Urothelium cell line (cell line): ENCODE results near the gene MATCAP1.

ENCODE experiments used
- DNase-seq: peaks from one replicate; pipeline ENCODE4 v3.0.0; 2011; ENCODE audit warnings: low spot score, mixed read lengths
- FAIRE-seq: peaks from 2 replicates; lab custom pipeline; 2011; peaks lifted over from hg19 to GRCh38; lab: Jason Lieb, UNC

Gene MATCAP1

DNA sequence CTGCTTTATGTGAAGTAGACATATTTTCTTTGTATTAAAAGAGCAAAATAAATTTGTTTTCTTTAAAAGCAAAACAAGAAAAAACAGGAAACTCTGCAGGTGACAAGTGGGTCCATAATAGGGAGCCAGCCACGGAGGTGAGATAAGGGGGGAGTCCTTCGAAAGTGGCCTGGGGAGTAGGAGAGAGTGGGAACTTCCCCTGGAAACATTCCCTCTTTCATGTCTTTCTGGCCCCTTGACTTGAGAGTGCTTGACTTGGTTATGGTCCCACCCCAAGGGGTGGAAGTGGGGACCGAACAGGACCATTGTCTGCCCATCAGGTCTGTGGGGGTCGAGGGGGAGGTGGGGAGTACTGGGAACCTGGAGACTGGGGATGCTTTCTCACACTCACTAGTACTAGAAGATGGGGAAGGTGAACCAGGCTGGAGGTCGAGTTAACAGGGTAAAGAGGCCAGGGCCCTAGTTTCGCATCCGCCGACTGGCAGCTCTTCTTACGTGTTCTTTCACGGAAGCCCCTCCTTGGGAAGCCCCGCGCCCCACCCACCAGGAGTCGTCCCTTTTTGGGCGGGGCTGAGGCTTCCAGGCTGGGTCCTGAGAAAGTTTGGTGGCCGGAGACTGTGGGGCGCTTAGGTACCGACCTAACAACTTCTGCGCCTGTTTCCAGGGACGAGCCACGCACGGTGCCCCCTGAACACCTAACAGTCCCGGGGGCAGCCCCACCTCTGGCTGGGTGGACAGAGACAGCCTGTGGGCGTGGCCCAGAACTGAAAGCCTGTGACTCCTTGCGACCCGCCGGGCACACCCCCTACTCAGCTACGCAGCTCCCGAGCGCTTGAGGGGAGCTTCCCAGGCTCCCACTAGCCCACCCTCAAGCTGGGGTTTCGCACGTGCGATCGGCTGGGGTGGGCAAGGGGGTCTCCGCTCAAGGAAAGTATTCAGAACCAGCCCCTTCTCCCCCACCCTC is 24.8 kb downstream of the MATCAP1 start:
- FAIRE-seq, result no peak
- DNase-seq, result peak; percentile 51

DNA sequence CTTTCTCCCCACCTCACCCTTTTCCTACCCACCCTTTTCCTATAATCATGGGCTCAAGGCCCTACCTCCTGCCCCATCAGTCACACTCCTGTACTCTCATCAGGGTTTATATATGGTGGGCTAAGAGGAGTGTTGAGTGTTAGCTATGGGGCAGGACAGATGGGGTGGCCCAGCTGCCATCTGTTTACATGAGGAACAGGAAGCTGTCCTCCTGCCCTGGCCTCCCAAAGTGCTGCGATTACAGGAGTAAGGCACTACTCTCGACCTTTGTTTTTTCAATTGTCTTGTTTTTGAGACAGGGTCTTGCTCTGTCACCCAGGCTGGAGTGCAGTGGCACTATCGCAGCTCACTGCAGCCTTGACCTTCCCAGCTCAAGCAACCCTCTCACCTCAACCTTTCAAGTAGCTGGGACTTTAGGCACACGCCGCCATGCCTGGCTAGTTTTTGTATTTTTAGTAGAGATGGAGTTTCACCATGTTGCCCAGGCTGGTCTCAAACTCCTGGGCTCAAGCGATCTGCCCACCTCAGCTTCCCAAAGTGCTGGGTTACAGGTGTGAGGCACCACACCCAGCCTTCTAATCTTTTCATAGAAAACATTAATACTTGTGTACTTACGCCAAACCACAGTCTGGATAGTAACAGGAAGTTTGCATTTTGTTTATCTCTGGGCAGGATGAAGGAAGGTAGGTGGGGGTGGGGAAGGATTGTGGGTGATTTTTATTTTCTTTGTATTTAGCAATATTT is 25.7 kb downstream of the MATCAP1 start:
- no peak for FAIRE-seq
- no peak for DNase-seq

DNA sequence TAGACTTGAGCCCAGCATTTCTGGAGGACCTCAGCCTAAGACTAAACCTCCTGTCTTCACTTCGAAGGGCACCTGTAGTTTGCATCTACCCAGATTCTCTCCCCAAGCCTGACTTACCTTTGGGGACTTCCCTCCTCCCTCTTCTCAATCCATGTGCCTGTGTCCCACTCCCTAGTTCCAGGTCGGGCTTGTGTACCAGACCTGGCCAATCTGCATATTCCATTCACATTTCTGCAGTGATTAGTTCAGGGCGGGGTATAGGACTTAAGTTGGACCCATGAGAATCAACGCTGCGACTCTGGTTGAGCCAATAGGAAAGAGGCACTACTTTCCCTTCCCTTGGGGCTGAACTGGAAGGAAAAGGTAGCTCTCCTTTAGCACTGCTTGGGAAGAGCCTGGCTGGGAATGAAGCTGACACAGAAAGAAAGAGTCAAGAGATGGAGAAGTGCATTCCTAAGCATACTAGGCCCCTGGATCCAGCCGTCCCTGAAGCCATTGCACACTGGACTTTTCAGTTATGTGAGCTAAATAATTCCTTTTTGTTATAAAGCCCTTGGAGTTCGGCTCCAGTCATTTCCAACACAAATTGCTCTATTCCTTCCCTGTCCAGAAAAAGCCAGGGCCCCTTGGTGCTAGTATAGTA is 26.5 kb downstream of the MATCAP1 start:
- DNase-seq (no peak), FAIRE-seq (no peak)

DNA sequence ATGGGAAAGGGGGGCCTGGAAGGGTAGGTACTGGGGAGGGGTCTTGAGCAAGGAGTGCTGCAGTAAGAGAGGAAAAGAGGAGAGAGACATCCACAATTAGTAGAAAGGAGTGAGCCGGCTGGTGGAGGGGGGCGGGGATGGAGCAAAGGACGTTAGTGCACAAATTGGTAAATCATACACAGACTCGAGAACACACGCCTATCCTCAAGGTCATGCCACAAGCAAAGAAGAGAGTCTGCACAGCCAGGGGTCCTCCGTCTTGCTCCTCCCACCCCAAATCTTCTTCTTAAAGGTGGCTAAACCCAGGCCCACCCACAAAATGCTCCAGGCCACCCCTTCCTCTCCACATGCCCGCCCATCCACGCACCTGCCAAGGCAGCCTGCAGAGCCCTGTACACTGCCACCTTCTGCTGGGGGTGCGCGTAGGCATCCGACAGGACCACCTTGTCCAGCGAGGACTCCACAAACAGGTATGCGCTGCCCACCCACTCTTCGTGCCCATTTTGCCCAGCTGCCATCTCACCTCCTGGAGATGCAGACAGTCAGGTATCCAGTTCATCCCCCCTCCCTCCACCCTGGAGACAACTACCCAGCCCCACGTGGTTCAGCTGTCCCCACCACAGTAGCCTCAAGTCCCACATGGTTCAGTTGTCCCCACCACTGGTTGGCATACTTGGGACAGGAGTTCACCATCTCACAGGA is 27.5 kb downstream of the MATCAP1 start:
- DNase-seq (no peak), FAIRE-seq (no peak)

DNA sequence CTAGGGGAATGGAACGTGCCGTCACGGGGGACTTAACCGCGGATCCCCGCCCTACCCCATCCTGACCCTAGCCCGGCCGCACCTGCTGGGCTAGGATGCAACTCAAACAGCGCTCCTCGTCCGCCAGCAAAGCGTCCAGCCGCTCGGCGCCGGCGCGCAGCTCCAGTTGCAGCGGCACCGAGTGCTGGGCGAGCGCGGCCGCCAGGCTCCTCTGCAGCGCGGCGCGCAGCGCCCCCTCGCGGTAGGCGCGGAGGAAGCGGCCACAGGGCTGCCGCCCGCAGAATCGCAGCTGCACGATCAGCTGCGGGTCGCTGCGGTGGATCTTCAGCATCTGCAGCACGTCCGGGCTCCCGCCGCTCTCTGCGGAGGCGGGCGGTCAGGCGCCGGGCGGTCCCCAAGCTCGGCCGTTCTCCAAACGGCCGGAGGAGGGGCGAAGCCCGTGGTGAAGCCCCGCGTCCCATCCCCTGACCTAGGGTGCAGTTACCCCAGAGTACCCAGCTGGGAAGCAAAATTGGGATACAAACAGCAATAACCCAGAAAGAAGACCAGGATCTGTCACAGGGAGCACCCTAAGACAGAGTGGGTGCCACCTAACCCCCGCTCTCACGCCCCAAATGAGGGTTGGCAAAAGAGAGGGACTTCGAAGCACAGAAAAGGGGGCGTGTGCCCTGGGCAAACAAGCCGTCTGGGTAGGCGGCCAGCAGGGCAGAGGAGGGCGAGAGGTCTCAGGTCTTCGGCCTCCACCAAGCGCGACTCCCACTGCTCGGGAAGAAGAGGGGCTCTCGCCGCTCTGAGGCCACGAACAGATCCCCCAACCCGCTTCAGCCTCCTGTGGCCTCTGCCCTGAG is 28.2 kb downstream of the MATCAP1 start:
- DNase-seq (peak; percentile 82), FAIRE-seq (no peak)

DNA sequence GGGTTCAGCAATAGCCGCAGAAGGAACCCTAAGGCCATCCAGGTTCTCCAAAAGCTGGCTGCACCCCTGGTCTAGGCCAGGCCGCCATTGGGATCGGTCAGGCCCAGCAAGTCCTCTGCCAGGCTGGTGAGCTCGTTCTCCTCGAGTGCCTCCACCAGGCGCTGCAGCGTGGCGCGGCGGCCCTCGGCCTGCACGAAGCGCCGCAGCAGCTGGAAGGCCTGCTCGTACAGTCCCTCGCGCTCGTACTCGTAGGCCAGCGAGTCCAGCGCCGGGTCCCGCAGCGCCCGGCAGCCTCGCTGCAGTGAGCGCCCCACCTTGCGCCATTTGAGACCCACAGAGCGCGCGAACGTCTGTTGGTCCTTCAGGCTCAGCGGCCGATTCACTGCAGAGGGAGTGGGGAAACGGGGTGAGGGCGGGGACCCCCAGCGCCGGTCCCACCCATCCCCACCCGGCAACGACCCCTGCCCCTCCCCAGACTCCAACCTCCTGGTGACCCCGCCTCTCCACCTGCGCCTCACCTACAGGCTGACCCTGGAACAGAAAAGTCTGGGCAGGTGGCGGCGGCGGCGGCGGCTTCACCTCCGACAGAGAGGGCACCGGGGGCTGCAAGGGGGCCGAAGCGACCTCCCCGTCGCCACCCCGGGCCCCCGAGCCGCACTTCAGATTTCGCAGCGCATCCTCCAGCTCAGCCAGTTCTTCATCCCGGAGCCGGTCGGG is 29.0 kb downstream of the MATCAP1 start:
- FAIRE-seq (no peak), DNase-seq (no peak)

DNA sequence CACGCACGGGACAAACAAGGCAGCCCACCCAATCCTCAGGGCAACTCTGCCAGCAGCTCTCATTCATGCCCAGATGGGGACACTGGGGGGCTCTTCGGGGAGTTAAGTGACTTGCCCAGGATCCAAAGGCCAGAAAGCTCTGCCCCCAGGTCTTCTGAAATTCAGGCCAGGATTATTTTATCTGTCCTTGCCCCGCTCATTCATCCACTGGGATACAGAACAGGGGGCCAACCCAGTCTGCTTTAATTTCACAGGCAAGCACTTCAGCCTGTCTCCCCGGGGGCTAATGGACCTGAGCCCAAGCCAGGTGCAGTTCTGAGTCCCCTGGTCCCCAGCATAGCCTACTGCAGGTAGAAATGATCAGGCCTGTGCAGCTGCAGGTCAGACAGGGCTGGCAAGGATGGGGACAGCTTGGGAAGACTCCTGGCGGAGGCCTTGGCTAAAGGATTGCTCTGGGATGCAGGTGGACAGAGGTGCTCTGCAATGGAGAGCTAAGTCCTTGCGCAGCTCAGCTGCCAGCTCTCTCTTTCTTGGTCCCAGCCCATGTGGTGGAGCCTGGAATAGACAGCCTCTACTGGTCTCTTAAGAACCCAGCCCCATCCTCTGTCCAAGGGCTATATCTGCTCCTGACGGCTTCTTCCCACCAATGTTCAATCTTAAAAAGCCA is 32.2 kb downstream of the MATCAP1 start:
- no peak for DNase-seq
- FAIRE-seq, result no peak

DNA sequence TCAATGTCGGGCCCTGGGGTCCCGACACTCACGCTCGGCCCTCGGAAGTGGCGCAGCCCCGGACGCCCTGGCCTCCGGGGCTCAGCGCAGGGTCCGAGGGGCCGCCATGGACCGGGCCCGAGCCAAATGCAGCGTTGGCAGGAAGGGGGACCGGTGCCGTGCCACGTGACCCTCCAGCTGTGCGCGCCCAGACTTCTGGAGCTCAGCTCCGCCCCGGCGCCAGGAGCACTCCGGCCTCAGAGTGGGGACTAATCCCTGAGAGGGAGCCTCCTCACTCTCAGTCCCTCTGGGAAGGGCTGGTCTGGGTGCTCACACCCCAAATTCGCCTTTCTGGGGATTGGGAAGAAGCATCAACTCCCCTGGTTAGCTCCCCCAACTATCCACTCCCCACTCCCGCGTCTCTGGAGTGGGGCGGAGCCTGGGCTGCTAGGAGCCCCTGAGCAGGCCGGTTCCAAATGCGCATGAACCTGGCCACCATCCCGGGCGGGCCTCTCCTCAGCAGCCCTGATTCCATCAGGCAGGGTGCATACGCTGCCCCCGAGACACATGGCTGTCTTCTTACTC is 32.8 kb downstream of the MATCAP1 start, which contains the start of gene B3GNT9:
TSS of gene B3GNT9 (minus strand) at position 166 of the 564 bp plus-strand sequence. CDS start 513 bp downstream, outside the sequence.
- DNase-seq, result no peak
- no peak for FAIRE-seq

DNA sequence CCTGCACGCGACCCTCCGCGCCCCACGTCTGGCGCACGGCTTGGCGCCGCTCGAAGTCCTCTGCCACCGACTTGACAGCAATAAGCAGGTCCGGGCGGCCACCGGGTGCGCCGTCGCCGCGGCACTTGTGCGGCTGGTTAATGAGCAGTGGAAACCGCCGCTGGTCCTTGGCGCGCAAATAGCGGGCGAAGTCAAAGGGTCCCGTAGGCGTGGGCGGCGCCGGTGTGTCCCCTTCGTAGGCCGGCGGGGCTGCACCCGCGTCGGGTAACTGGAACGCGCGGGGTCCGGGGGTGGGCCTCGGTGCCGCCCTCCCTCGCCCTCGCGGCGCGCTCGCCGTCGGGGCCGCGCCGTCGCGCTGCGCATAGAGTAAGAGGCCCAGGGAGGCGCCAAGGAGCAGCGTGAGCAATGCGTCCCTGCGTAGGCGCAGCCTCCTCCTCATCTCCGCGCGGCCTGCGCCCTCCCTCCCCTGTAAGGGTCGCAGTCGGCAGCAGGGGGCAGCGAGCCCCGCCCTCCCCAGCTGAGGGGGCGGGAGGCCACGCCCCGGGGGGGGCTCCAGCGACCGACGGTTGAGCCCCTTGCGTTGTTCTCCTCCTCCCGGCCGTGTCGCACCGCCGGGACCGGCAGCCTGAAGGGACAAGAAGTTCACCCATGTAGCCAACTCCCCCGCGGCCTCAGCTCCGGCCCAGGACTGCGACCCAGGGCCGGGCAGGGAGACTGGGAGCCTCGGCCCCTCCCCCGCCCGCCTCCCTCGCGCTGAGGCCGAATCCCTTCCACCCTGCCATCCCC is 33.5 kb downstream of the MATCAP1 start:
- FAIRE-seq, result no peak

DNA sequence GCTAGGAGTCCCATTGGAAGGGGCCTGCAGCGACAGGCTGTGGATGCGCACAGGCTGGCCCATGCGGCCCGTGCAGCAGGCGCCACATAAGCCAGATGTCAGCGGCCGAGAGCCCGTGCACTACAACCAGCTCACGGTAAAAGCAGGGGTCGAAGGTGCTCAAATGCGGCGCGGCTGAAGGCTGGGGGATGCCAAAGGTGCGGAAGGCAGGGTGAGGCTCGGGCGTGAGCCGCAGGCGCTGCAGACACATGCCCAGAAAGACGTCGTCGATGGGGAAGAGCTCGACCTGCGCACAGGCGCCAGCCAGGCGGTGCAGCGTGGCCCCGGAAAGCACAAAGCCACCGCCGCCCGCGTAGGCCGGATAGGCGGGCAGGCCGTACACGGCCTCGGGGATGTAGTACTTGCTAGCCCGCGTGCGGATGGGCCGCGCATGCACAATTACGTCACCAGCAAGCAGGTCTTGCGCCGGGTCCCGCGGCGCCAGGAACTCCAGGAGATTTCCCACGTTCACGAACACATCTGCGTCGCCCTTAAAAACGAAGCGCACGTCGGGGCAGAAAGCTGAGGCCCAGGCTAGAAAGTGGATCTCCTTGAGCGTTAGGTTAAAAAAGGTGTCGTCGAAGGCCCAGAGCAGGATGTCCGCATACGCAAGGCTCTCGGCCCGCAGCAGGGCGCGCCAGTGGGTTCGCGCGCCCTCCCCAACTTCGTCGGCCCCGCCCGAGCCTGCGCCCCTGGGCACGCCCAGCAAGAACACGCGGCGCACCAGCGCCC is 34.3 kb downstream of the MATCAP1 start:
- FAIRE-seq, result no peak

More for the DNA sequence above, 33.5 kb downstream of the MATCAP1 start:
- no peak for DNase-seq

DNA sequence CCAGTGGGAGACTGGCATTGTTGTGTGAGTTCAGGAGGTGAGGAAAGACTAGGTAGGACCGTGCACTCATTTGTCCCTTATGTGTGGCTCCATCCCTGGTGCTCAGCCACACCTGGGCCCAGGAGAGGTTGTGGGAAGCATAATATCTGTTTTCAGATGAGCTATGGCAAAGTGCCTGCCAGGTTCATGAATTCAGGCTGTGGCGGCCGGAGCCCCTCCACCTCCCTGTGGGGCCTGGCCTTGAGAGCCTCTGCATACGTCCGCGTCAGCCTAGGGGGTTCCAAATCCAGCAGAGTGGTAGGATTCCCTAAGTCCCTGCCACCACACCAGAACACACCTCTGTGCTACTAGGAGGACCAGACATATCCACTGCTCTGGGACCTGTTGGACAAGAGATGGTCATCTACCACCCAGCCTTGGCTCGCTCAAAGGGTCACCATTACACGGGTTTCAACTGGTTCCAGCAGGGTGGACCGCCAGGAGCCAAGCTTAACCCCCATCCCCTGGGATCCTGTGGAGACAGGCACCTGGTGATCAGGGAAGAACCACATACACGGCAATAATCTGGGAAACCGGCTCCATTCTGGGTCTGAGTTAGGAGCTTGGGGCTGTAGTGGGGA is 35.0 kb downstream of the MATCAP1 start:
- DNase-seq (no peak), FAIRE-seq (no peak)

More for the DNA sequence above, 34.3 kb downstream of the MATCAP1 start:
- DNase-seq, result no peak

DNA sequence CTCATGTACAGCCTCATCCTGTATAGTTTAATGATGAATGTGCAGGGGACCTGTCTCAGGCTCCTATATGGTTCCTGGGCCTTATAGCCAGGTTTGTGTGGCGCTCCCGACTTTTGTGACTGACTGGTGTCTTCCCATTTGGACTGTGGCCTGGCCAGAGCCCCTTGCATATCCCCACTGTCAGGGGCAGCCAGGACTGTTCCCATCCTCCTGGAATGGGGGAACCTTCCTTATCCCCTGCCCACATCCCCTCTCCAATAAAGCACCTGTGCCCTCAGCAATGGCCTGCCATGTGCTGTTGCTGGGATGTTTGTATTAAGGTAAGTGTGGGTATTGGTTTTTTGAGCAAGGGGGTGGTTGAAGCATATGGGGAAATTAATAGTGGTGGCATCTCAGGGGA is 35.5 kb downstream of the MATCAP1 start:
- DNase-seq, result no peak
- FAIRE-seq, result no peak

DNA sequence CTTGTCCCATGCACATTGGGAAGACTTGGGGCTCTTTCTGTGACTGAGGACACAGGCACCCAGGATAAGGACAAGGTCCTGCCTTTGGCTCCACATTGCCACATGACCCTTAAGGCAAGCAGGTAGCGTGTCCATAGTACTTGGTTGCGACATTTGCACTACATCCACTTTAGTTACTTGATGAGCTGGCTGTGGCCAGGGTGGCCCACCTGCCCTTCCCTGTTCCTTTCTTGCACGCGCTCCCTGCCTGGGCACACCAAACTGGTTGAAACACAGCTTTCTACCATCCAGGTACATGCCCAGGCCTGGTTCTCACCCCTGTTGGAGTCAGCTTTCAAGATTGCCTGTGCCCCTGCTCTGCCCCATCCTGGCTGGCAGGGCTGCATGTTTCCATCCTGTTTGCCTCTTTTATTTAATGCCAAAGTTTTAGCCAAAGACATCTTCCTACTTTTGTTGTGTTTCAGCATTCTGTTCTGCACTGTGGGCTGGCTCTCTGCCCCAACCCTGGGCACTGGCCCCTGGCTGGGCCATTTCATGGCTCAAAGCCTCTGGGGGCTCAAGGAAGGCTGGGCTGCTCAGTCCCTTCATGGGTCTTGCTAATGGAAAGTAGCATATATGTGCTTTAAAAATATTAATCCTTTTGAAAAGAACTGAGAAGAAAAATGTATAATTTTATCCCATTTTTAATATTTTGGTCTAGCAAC is 36.2 kb downstream of the MATCAP1 start:
- no peak for FAIRE-seq
- DNase-seq, result no peak

DNA sequence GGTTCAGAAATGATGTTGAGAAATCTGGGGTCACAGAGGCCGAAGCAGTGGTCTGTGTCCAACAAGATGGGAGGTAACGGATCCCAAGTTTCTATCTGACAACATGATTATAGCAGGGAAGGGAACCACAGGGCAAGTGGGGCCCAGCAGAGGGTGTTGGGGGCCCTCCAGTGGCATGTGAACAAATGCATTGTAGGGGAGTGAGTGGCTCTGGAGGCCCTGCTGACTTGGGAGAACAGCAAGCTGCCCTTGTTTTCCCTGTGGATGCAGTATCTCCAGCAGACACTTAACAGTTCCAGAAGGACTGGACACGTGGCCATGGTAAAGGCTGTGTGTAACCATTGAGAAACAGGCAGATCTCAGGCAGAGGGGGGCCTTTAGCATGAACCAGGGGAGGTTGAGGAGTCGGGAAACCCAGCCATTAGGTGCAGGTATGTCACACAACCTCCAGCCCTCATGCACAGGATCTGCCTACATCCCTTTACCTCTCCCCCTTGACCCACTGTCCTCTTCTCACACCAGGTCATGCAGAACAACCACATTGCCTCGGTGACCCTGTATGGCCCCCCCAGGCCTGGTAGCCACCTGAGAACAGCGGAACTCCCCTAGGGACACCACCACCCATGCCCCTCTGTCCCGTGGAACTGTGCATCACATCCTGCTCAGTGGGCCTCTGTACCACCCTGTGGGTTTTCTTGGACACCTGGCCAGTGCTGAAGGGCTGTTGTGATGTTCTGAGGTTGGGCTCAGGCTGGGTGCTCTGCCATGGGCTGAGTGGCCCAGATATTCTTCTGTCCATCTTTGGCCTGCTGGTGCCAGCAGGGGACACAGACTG is 37.0 kb downstream of the MATCAP1 start:
- DNase-seq (no peak), FAIRE-seq (no peak)

DNA sequence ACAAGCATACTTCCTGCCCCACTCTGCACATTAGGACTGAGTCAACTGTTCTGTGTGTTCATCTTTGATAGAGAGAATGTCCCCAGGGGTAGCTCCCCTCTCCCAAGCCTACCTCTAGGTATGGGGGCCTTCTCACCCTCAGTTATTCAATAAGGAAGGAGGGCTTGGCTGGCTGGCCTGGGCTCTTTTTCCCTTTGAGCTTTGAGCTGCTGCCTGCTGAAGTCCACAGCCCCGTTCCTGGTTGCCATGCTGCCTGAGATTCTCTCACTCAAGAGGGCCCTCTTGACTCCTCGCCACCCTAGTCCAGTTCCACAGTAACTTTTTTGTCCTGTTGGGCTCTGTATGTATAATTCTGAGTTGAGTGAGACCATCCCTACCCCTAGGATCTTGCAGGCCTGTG is 38.0 kb downstream of the MATCAP1 start:
- no peak for FAIRE-seq
- DNase-seq, result no peak
